K562 treated with DMSO at 1 percent for 48 hours (cell line): ENCODE data around the gene ZNF236. TPM values are rescaled to one million over a fixed set of nuclear protein-coding genes. Genes with fewer than 3 reads are reported as not detected.

Experiments used
- total RNA-seq: library from RNA; unstranded; fragments of 300-600 nt; gene quantifications from 2 replicates; pipeline ENCODE4 v1.2.3, GENCODE V29; 2022; ENCODE audit warnings: low replicate concordance; ENCODE audit errors: extremely low read depth

The ZNF236 gene
- total RNA-seq: not detected in 2 replicates

DNA sequence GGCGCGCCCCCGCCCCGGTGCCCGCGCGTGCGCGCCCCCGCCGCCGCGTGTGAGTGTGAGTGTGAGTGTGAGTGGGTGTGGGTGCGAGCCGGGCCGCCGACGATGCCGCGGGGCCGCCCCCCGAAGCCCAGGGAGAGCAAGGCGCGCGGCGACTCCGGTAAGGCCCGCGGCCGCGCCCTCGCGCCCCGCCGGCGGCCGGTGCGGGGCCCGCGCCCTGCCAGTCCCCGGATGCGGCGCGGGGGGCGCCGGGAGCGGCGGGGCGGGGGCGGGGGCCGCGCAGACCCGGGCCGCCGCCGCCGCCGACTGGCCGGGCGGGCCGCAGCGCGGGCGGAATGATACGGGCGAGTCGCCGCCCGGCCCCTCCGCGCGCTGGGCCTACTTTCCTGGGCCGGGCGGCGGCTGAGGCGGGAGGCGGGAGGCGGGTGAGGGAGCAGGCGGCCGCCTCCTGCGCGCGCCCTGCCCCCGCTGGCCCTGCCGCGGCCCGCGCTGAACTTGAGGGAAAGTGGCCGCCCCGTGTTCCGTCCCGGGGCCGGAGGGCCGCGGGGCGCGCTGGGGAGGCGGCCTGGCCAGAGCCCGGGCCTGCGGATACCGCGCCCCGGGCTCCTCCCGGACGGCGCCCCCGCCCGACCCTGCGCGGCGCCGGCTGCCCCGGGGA, at the start of gene ZNF236:
Gene ZNF236 (plus strand): TSS at position 52 of the 655 bp plus-strand sequence. CDS start 51 bp downstream, at position 103.

